Measurements from ENCODE around the gene SCNN1B.

DNA sequence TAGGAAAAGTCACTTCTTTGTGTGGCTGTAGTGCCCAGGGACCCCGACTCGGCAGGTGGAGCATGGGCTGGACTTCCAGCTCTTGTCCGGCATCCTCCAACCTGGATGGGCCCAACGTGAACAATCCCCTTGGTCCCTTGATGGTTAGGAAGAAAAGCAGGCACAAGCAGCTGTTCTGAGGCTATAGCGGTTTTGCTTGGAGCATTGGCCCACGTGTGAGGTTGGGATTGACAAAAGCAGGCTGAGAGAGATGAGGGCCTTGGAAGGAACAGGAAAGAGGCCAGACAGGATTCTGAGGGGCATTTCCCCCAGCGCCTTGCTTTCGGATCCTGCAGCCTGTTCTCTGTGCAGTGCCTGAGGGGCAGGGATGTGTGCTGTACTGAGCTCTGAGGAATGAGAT is 28.1 kb downstream of the SCNN1B start:
- TF ChIP-seq, protein P1, sequence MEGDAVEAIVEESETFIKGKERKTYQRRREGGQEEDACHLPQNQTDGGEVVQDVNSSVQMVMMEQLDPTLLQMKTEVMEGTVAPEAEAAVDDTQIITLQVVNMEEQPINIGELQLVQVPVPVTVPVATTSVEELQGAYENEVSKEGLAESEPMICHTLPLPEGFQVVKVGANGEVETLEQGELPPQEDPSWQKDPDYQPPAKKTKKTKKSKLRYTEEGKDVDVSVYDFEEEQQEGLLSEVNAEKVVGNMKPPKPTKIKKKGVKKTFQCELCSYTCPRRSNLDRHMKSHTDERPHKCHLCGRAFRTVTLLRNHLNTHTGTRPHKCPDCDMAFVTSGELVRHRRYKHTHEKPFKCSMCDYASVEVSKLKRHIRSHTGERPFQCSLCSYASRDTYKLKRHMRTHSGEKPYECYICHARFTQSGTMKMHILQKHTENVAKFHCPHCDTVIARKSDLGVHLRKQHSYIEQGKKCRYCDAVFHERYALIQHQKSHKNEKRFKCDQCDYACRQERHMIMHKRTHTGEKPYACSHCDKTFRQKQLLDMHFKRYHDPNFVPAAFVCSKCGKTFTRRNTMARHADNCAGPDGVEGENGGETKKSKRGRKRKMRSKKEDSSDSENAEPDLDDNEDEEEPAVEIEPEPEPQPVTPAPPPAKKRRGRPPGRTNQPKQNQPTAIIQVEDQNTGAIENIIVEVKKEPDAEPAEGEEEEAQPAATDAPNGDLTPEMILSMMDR (IDR thresholded peaks at IDR 0.05; ENCODE audit: insufficient read depth, low read length): no peak
- TF ChIP-seq POLR2AphosphoS5 (IDR thresholded peaks at IDR 0.05; ENCODE audit: low read depth) (no peak), SPI1 (IDR thresholded peaks at IDR 0.05; ENCODE audit: borderline replicate concordance, low read depth) (no peak)
